ENCODE data around the gene CACNB3. TPM values are rescaled to one million over a fixed set of nuclear protein-coding genes. Genes with fewer than 3 reads are reported as not detected.

CACNB3 gene
- total and polyA plus RNA-seq, 2 of the 8 experiments (the other 6 are each of a cell fraction or from before 2014, with no cell fraction given): 12.5 to 16.0 TPM

DNA sequence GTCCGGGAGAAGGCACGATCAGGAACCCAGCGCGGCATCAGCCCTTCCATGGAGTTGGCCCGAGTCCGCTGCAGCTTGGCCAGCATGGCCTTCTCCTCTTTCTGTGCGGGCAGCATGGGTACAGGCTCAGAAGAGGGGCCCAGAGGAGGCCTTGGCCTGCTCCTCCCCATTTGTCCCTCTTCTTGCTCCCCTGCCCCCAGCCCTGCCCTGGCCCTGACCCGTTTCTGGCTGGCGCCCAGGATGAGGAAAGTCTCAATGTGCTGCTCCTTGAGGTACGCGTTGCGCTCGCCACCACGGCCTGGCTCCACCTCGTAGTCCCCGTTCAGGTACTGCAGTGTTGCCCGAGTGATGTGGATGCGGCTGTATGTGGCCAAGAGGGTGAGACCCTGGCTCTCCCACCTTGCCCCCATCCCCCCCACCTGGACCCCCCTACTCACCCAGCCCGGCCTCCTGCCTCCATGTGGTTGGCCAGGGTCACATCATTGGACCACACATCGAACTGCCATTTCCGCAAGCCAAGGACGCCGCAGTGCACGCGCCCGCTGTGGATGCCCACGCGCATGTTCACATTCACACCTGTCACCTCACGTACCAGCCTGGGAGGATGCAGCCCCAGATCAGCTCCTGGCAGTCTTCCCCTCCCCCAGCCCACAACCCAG, 42.2 kb upstream of the CACNB3 start (continued):
- TF ChIP-seq, protein P1, sequence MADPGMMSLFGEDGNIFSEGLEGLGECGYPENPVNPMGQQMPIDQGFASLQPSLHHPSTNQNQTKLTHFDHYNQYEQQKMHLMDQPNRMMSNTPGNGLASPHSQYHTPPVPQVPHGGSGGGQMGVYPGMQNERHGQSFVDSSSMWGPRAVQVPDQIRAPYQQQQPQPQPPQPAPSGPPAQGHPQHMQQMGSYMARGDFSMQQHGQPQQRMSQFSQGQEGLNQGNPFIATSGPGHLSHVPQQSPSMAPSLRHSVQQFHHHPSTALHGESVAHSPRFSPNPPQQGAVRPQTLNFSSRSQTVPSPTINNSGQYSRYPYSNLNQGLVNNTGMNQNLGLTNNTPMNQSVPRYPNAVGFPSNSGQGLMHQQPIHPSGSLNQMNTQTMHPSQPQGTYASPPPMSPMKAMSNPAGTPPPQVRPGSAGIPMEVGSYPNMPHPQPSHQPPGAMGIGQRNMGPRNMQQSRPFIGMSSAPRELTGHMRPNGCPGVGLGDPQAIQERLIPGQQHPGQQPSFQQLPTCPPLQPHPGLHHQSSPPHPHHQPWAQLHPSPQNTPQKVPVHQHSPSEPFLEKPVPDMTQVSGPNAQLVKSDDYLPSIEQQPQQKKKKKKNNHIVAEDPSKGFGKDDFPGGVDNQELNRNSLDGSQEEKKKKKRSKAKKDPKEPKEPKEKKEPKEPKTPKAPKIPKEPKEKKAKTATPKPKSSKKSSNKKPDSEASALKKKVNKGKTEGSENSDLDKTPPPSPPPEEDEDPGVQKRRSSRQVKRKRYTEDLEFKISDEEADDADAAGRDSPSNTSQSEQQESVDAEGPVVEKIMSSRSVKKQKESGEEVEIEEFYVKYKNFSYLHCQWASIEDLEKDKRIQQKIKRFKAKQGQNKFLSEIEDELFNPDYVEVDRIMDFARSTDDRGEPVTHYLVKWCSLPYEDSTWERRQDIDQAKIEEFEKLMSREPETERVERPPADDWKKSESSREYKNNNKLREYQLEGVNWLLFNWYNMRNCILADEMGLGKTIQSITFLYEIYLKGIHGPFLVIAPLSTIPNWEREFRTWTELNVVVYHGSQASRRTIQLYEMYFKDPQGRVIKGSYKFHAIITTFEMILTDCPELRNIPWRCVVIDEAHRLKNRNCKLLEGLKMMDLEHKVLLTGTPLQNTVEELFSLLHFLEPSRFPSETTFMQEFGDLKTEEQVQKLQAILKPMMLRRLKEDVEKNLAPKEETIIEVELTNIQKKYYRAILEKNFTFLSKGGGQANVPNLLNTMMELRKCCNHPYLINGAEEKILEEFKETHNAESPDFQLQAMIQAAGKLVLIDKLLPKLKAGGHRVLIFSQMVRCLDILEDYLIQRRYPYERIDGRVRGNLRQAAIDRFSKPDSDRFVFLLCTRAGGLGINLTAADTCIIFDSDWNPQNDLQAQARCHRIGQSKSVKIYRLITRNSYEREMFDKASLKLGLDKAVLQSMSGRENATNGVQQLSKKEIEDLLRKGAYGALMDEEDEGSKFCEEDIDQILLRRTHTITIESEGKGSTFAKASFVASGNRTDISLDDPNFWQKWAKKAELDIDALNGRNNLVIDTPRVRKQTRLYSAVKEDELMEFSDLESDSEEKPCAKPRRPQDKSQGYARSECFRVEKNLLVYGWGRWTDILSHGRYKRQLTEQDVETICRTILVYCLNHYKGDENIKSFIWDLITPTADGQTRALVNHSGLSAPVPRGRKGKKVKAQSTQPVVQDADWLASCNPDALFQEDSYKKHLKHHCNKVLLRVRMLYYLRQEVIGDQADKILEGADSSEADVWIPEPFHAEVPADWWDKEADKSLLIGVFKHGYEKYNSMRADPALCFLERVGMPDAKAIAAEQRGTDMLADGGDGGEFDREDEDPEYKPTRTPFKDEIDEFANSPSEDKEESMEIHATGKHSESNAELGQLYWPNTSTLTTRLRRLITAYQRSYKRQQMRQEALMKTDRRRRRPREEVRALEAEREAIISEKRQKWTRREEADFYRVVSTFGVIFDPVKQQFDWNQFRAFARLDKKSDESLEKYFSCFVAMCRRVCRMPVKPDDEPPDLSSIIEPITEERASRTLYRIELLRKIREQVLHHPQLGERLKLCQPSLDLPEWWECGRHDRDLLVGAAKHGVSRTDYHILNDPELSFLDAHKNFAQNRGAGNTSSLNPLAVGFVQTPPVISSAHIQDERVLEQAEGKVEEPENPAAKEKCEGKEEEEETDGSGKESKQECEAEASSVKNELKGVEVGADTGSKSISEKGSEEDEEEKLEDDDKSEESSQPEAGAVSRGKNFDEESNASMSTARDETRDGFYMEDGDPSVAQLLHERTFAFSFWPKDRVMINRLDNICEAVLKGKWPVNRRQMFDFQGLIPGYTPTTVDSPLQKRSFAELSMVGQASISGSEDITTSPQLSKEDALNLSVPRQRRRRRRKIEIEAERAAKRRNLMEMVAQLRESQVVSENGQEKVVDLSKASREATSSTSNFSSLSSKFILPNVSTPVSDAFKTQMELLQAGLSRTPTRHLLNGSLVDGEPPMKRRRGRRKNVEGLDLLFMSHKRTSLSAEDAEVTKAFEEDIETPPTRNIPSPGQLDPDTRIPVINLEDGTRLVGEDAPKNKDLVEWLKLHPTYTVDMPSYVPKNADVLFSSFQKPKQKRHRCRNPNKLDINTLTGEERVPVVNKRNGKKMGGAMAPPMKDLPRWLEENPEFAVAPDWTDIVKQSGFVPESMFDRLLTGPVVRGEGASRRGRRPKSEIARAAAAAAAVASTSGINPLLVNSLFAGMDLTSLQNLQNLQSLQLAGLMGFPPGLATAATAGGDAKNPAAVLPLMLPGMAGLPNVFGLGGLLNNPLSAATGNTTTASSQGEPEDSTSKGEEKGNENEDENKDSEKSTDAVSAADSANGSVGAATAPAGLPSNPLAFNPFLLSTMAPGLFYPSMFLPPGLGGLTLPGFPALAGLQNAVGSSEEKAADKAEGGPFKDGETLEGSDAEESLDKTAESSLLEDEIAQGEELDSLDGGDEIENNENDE (IDR thresholded peaks at IDR 0.05; ENCODE audit: insufficient replicate concordance, low read length): no peak
- TF ChIP-seq HDAC2 (IDR thresholded peaks at IDR 0.05; ENCODE audit: borderline replicate concordance in 1 of 2, low read depth in 2 of 2, low read length in 2 of 2) (no peak), GABPA (IDR thresholded peaks at IDR 0.05; ENCODE audit: borderline replicate concordance, insufficient read depth, low read length) (no peak), RAD21 (IDR thresholded peaks at IDR 0.05 in 1 of 2, conservative IDR thresholded peaks at IDR 0.05 in 1 of 2; ENCODE audit: low read depth in 2 of 2, low read length in 2 of 2) (no peak), CEBPB (IDR thresholded peaks at IDR 0.05; ENCODE audit: low read depth, low read length) (no peak), CREB1 (IDR thresholded peaks at IDR 0.05) (no peak), POLR2A (IDR thresholded peaks at IDR 0.05; ENCODE audit: control extremely low read depth in 1 of 2, low read depth in 2 of 2, low read length in 2 of 2) (no peak), TCF12 (IDR thresholded peaks at IDR 0.05; ENCODE audit: low read depth, low read length) (no peak), SIX5 (IDR thresholded peaks at IDR 0.05; ENCODE audit: low read depth, low read length) (no peak)
- TF ChIP-seq, protein P2, sequence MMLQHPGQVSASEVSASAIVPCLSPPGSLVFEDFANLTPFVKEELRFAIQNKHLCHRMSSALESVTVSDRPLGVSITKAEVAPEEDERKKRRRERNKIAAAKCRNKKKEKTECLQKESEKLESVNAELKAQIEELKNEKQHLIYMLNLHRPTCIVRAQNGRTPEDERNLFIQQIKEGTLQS (IDR thresholded peaks at IDR 0.05; ENCODE audit: insufficient read depth, low read depth, low read length): no peak

All from H1 (cell line).